CD4-positive, alpha-beta T cell treated with Interleukin-6 for 4 hours (primary cell): ENCODE results near the gene RSPO3.
"Not testable (repeated sequence)": the region's sequence is repeated elsewhere in the genome, so short reads cannot be mapped to it uniquely, and the experiment has no call there.

ENCODE experiments used
- DNase-seq: peaks from one replicate; pipeline ENCODE4 v3.0.0-alpha.2; 2020; ENCODE audit warnings: mixed read lengths

Gene RSPO3

DNA sequence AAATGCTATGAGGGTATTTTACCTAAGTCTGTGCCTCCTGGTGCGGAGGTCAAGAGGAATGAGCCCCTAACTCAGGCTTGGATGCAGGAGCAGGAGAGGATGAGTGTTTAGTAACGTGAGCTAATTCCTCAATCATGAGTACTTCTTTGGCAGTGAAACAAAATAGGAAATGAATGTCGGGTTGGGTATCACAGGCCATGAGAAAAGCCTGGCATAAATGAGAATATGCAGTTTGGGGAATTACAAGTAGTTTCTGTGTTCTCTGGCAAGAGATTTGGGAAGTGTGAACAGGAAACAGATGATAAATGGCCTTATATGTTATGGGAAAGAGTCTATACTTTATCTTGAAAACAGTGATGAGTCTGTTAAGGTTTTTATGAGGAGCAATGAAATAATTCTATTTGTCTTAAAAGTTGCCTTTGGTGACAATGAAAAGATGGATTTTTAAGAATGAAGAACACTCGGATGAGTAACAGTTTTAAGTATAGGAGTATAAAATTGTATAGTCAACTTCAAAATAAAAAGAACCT is 89.2 kb downstream of the RSPO3 start:
- no peak for DNase-seq

DNA sequence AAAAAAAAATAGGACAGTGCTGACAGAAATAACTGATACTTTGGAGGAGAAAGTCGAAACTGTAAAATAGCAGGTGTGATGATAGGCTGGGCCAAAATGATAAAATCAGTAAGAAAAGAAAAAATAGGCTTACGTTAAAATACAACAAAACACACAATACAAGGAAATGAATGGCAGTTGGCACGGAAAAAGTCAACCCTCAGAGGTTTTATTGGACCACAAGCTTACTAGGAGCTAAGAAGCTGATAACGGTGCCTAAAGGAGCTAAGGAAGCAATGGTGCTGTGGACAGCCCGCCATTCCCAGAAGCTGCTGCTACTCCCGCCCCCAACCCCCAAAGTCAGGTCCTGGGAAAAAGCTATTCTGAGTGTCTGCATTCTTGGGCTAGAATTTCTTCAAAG is 92.3 kb downstream of the RSPO3 start:
- no peak for DNase-seq

DNA sequence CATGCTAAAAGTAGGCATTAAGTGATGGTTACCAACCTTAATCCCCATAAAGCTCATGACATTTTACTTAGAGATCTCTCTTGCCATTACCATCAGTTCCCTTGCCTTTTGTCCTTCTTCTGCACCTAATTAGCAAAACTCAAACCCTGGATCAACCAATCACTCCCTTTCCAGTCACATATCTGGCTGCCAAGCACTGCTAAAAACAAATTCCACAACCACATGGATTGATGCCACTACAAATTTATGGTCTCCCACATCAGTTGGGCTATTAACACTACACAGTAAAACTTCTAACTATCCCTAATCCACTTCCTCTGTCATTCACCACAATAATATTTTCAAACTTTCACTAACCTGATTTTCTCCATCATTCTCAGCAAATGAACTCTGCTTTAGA is 93.9 kb downstream of the RSPO3 start:
- DNase-seq: no peak

DNA sequence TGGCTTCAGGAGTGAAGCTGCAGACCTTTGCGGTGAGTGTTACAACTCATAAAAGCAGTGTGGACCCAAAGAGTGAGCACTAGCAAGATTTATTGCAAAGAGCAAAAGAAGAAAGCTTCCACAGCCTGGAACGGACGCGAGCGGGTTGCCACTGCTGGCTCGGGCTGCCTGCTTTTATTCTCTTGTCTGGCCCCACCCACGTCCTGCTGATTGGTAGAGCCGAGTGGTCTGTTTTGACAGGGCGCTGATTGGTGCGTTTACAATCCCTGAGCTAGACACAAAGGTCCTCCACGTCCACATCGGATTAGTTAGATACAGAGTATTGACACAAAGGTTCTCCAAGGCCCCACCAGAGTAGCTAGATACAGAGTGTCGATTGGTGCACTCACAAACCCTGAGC is 95.6 kb downstream of the RSPO3 start:
- DNase-seq: not testable (repeated sequence)

DNA sequence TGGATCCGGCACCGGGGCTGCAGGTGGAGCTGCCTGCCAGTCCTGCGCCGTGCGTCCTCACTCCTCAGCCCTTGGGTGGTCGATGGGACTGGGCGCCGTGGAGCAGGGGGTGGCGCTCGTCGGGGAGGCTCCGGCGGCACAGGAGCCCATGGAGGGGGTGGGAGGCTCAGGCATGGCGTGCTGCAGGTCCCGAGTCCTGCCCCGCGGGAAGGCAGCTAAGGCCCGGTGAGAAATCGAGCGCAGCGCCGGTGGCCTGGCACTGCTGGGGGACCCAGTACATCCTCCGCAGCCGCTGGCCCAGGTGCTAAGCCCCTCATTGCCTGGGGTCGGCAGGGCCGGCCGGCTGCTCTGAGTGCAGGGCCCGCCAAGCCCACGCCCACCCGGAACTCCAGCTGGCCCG is 96.1 kb downstream of the RSPO3 start:
- not testable (repeated sequence) for DNase-seq

DNA sequence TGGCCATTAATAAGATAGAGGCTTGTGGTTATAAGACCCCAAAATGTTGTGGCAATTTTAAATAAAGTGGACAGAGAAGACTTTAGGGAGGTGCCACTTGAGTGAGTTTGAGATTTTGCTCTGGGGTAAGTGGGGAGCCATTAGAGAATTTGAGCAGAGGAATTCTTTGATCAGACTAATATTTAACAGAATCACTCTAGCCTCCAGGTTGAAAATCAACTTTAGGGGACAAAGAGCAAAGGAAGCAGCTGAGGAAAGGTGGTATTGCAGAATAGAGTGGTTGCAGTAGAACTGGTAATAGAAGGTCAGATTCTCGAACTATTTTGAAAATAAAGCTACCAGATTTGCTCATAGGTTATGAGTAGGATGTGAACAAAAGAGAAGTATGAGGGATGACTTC is 97.5 kb downstream of the RSPO3 start:
- no peak for DNase-seq

DNA sequence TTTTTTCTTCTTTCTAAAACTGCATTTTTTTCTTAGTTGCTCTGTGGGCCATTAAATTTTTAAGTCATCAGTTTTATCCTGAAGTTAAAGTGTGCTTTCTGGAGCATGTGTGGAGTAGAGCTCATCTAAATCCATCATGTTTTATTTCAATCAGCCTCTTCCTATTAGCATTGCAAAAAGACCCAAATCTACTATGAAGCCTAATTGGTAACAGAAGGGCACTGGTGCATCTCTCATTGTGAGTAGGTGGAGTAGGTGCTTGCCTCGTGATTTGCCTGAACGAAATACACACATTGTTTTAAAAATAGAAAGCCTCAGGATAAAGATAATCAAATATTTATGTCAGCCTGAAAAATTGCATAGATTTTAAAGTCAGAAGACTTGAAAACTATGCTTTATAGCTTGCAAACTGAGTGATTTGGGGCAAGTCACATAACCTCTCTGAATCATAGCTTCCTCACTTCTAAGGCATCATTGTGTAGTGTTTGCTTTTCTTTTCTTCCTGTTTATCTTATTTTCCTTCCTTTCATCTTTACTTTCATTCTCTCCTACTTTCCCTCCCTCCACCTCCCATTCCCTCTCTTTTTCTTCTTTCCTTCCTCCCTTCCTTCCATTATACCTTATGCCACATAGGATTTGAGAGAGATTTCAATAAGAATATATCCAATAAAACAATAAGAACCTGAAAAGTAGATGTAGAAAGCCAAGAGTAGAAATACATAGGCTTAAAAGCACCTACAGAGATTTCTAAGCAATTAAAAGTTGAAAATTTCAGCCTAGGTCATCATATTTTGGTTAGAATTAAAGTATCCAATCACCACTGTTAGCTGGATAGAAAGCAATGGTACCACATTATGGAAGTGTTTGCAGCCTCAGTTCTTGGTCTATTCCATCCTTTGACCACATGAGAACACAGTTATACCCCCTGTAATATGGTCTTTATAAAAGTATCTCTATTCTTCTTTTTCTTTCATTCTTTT is 98.6 kb downstream of the RSPO3 start:
- DNase-seq: no peak

DNA sequence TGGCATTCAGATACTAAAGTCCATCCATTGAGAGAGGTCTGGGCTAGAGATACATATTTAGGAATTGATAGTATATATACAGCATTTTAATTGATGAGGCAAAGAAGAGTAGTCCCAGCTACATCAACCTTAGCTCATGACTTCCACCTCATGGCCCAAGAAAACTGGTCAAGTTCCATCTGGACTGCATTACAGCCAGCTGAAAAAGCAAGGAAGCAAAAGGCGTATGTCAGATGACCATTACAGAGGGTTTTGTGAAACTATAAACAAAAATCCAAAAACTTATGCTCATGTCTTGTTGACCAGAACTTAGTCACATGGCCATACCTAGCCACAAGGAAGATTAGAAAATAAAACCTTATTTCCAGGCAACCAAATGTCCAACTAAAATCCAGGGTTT is 101.4 kb downstream of the RSPO3 start:
- DNase-seq: no peak

DNA sequence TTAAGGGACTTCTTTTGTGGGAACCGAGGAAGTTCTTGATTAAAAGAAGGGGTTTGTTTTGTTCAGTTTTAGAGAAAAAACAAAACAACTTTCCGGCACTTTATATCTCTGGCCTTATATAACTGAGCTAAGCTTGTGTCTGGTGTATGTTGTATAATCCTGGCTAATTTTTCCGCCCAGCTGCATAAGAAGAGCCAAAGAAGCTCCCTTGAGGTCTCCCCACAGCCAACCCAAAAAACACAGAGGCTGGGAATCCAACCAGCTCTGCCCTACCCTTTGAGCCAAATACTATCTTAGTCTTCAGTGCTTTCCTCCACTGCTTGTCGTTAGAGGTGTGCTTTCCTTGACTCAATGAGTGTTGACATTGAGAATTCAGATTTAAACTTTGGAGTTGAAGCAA is 102.7 kb downstream of the RSPO3 start:
- no peak for DNase-seq

DNA sequence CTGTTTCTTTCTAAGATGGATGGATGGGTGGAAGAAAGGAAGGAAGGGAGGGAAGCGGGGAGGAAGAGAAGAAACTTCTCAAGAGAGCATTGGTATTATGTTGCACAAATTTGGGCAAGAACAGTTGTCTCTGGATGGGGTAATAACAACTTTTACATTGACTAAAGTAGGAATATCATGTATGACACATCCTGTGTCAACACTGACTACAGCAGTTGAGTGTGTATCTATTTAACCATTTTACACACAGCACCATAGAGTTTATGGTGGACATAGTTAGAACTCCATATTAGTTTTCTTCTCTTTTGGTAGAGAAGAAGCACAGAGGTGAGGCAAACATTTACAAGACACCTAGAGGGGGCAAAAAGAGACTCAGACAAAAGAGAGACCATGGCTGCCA is 103.9 kb downstream of the RSPO3 start:
- no peak for DNase-seq

DNA sequence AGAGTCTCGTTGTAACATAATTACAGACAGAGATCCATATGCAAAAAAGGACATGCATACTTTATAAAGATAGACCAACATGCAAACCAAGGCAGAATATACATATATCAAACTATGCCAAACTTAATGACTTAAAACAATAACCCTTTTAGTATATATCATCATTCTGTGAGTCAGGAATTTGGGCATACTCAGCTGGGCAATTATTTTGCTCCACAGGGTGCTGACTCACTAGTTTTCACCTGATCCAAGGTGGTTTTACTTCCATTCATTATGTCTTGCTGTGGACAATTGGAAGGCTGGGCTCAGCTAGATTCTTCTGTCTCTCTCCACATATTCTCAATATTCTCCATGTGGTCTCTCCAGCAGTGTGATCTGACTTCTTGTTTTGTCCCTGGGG is 107.0 kb downstream of the RSPO3 start:
- DNase-seq: no peak

DNA sequence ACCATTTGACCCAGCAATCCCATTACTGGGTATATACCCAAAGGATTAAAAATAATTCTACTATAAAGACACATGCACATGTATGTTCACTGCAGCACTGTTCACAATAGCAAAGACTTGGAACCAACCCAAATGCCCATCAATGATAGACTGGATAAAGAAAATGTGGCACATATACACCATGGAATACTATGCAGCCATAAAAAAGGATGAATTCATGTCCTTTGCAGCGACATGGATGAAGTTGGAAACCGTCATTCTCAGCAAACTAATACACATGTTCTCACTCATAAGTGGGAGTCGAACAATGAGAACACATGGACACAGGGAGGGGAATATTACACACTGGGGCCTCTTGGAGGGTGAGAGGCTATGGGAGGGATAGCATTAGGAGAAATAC is 115.3 kb downstream of the RSPO3 start:
- DNase-seq: not testable (repeated sequence)

DNA sequence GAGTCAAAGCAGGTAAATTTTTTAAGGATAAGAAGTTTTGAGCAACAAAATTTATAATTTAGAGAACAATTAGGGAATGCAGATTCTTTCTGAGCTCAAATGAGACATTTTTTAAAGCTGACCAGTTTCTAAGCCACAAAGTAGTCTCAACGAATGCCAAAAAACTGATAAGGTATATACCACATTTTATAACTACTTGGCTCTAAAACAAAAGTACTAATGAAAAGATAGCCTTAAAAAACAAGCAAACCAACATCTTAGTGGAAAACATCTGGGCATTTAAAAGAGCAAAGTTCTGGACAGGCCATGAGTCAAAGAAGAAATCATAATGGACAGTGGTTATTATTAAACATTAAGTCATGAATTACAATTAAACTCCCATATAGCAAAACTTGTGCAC is 125.0 kb downstream of the RSPO3 start:
- DNase-seq: no peak
